Muscle layer of colon (tissue), 2 donors: ENCODE results near the gene REXO1.

Experiments
- H3K27ac ChIP-seq: one replicate; pipeline ENCODE4 v1.7.0; 2013; ENCODE audit warnings: low read depth, mild to moderate bottlenecking, low read length, moderate library complexity
- H3K27me3 ChIP-seq, 2 donors: one replicate each; pipeline ENCODE4 v1.7.0; 2013; ENCODE audit warnings: low read length in 2 of 2, mild to moderate bottlenecking in 2 of 2; ENCODE audit not compliant: insufficient read depth in 2 of 2, control insufficient read depth in 1 of 2
- H3K36me3 ChIP-seq: one replicate; pipeline ENCODE4 v1.7.0; 2013; ENCODE audit warnings: mild to moderate bottlenecking, low read length; ENCODE audit not compliant: insufficient read depth
- H3K4me1 ChIP-seq: one replicate; pipeline ENCODE4 v1.7.0; 2013; ENCODE audit warnings: mild to moderate bottlenecking, low read length; ENCODE audit not compliant: insufficient read depth
- H3K4me3 ChIP-seq, 2 donors: one replicate each; pipeline ENCODE4 v1.7.0; 2013; ENCODE audit warnings: low read length in 2 of 2, low read depth in 1 of 2, mild to moderate bottlenecking in 1 of 2, moderate library complexity in 1 of 2
- H3K9ac ChIP-seq: one replicate; pipeline ENCODE4 v1.7.0; 2013; ENCODE audit warnings: low read length
- H3K9me3 ChIP-seq: one replicate; pipeline ENCODE4 v1.7.0; 2013; ENCODE audit warnings: mild to moderate bottlenecking, low read length
- donor health status: abdominal sarcoma.
- donor health status: Adenocarcinoma of cecum.

The REXO1 gene

GRCh38 chr19:1830978-1831377 is 17.3 kb downstream of the REXO1 start:
- H3K27ac ChIP-seq, result no peak overlapping the region
- no peaks in the 10 kb centered on the region for H3K36me3 ChIP-seq
- H3K9ac ChIP-seq, result no peak overlapping the region
- H3K27me3 ChIP-seq, result no peaks in the 10 kb centered on the region
- no peak overlapping the region for H3K4me3 ChIP-seq
- peaks cover 15% of the 10 kb centered on the region for H3K4me1 ChIP-seq
- no peaks in the 10 kb centered on the region for H3K9me3 ChIP-seq

GRCh38 chr19:1830568-1830967 is 17.7 kb downstream of the REXO1 start:
- H3K27me3 ChIP-seq, result no peaks in the 10 kb centered on the region
- no peaks in the 10 kb centered on the region for H3K36me3 ChIP-seq
- H3K27ac ChIP-seq, result no peak overlapping the region
- no peaks in the 10 kb centered on the region for H3K9me3 ChIP-seq
- H3K4me1 ChIP-seq, result peaks cover 19% of the 10 kb centered on the region
- H3K4me3 ChIP-seq, result no peak overlapping the region
- H3K9ac ChIP-seq, result no peak overlapping the region

DNA sequence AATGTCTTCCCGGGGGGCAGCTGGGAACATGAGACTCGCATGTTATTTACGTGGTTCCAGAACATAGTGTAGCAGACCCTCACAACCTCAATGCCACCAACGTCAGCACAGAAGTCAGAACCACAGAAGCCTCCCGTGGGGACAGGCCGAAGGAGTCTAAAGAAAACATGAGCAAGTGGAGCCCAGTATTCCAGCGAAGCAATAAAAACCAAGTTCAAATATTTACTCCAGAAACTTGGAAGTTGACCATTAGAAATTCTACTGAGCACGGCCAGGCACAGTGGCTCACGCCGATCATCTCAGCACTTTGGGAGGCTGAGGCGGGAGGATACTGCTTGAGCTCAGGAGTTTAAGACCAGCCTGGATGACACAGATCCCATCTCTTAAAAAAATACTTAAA is 18.3 kb downstream of the REXO1 start:
- H3K27me3 ChIP-seq, result no peaks in the 10 kb centered on the region
- H3K4me1 ChIP-seq, result peaks cover 19% of the 10 kb centered on the region
- H3K36me3 ChIP-seq, result no peaks in the 10 kb centered on the region
- H3K4me3 ChIP-seq, result no peak overlapping the region
- H3K9ac ChIP-seq, result no peak overlapping the region
- H3K27ac ChIP-seq, result no peak overlapping the region
- no peaks in the 10 kb centered on the region for H3K9me3 ChIP-seq

- no peak overlapping the region for H3K27ac ChIP-seq
- H3K4me3 ChIP-seq, result no peak overlapping the region
- no peaks in the 10 kb centered on the region for H3K27me3 ChIP-seq
- peaks cover 19% of the 10 kb centered on the region for H3K4me1 ChIP-seq
- H3K9me3 ChIP-seq, result no peaks in the 10 kb centered on the region
- H3K9ac ChIP-seq, result no peak overlapping the region
- peaks cover 6% of the 10 kb centered on the region for H3K36me3 ChIP-seq
Observed at GRCh38 chr19:1828279-1829238, 19.7 kb downstream of the REXO1 start.

GRCh38 chr19:1827566-1828278 is 20.6 kb downstream of the REXO1 start:
- Histone ChIP-seq H3K4me1 (peaks cover 19% of the 10 kb centered on the region), H3K36me3 (peaks cover 13% of the 10 kb centered on the region), H3K27me3 (no peaks in the 10 kb centered on the region), H3K9ac (no peak overlapping the region), H3K27ac (no peak overlapping the region), H3K4me3 (no peak overlapping the region), H3K9me3 (no peaks in the 10 kb centered on the region)

GRCh38 chr19:1826557-1827521 is 21.4 kb downstream of the REXO1 start:
- no peak overlapping the region for H3K4me3 ChIP-seq
- no peak overlapping the region for H3K27ac ChIP-seq
- H3K27me3 ChIP-seq, result no peaks in the 10 kb centered on the region

GRCh38 chr19:1825909-1826556 is 22.2 kb downstream of the REXO1 start:
- Histone ChIP-seq H3K9ac (no peak overlapping the region), H3K36me3 (peaks cover 13% of the 10 kb centered on the region)

More at GRCh38 chr19:1826557-1827521, 21.4 kb downstream of the REXO1 start:
- Histone ChIP-seq H3K9ac (no peak overlapping the region), H3K9me3 (no peaks in the 10 kb centered on the region), H3K36me3 (peaks cover 13% of the 10 kb centered on the region), H3K4me1 (peaks cover 19% of the 10 kb centered on the region)

GRCh38 chr19:1824252-1824622 is 24.0 kb downstream of the REXO1 start:
- Histone ChIP-seq H3K4me3 (no peak overlapping the region), H3K27ac (no peak overlapping the region), H3K4me1 (peaks cover 11% of the 10 kb centered on the region), H3K9me3 (no peaks in the 10 kb centered on the region), H3K9ac (no peak overlapping the region), H3K27me3 (no peaks in the 10 kb centered on the region), H3K36me3 (peaks cover 23% of the 10 kb centered on the region)

More at GRCh38 chr19:1825909-1826556, 22.2 kb downstream of the REXO1 start:
- H3K4me1 ChIP-seq, result peaks cover 19% of the 10 kb centered on the region
- no peak overlapping the region for H3K27ac ChIP-seq
- H3K27me3 ChIP-seq, result no peaks in the 10 kb centered on the region
- H3K4me3 ChIP-seq, result no peak overlapping the region
- H3K9me3 ChIP-seq, result no peaks in the 10 kb centered on the region

DNA sequence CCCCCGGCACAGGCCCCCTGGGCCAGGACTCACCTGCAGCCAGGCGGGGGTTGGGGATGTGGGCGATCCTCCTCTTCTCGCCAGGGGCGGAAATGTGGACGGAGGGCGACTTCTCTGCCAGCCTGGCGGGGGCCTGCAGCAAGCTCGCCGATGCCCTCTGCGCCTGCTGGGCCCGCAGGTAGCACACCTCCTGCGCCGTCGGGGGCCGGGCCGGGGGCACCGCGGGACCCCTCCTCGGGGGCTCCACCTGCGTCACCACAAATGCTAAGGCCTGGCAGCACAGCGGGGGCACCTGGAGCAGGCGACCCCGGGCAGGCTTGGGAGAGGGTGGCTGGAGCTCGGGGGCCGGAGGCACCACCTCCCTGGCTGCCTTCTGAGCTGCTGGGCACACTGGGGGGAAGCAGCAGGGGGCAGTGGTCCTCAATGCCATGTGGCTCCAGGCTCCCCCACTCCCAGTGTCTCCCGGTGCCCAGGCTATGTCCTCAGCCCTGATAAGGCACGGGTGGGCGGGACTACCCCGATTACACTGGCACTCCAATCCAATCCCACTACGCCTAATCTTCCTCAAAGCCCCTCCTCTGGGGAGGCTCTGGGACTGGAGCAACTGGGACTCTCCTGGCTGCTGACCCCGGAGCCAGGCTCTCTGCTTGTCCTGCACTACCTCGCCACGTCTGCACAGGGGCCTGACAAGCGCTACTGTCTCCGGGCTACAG is 24.6 kb downstream of the REXO1 start:
- H3K27ac ChIP-seq, result no peak overlapping the region
- peaks cover 24% of the 10 kb centered on the region for H3K36me3 ChIP-seq
- H3K4me1 ChIP-seq, result peaks cover 11% of the 10 kb centered on the region
- no peak overlapping the region for H3K4me3 ChIP-seq
- no peak overlapping the region for H3K9ac ChIP-seq
- no peaks in the 10 kb centered on the region for H3K27me3 ChIP-seq
- no peaks in the 10 kb centered on the region for H3K9me3 ChIP-seq

DNA sequence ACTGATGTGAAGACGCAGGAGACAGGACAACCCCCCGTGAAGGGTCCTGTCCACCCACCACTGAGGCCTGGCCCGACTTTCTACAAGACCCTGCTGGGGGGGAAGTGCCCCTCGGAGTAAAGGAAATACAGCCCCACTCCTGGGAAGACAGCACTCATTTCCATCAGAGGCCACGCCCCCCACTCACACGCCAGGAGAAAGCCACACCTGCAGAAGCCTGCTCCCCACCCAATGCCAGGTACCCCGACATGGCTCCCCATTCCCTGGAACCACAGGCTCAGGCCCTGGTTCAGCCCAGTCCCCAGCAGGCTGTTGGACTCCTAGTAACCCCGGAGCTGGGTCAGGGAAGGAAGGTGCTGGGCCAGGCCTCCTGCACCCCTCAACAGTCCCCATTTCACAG is 25.3 kb downstream of the REXO1 start:
- H3K27ac ChIP-seq, result no peak overlapping the region
- H3K9ac ChIP-seq, result no peak overlapping the region
- H3K4me1 ChIP-seq, result peaks cover 11% of the 10 kb centered on the region
- H3K36me3 ChIP-seq, result peaks cover 31% of the 10 kb centered on the region
- H3K9me3 ChIP-seq, result no peaks in the 10 kb centered on the region
- H3K4me3 ChIP-seq, result no peak overlapping the region
- no peaks in the 10 kb centered on the region for H3K27me3 ChIP-seq
